GM23248 (cell line): ENCODE measurements around the gene SATB1. TPM values are rescaled to one million over a fixed set of nuclear protein-coding genes. Genes with fewer than 3 reads are reported as not detected.

Source experiments
- DNase-seq: peaks from one replicate; pipeline ENCODE4 v3.0.0-alpha.2; 2015
- H2AFZ ChIP-seq: fragments of 200-600 bp; sonication (generic); 2 replicates; pipeline ENCODE4 v1.6.1; 2016; ENCODE audit warnings: antibody characterized with exemption
- H3F3A ChIP-seq: fragments of 200-600 bp; sonication (generic); 2 replicates; pipeline ENCODE4 v1.6.1; 2016; ENCODE audit warnings: mild to moderate bottlenecking, antibody characterized with exemption, mixed run types; ENCODE audit not compliant: insufficient read depth
- H3K27ac ChIP-seq: fragments of 200-600 bp; sonication (generic); 2 replicates; pipeline ENCODE4 v1.5.1; 2016; ENCODE audit warnings: mild to moderate bottlenecking
- H3K27me3 ChIP-seq: fragments of 200-600 bp; sonication (generic); replicated peaks from 2 replicates; pipeline ENCODE4 v1.6.1; 2016; ENCODE audit warnings: mild to moderate bottlenecking; ENCODE audit not compliant: insufficient read depth
- H3K36me3 ChIP-seq: fragments of 200-600 bp; sonication (generic); 2 replicates; pipeline ENCODE4 v1.6.1; 2016; ENCODE audit warnings: low read depth, mild to moderate bottlenecking
- H3K4me1 ChIP-seq: fragments of 200-600 bp; sonication (generic); 2 replicates; pipeline ENCODE4 v1.6.1; 2016; ENCODE audit warnings: mild to moderate bottlenecking; ENCODE audit not compliant: insufficient read depth
- H3K4me2 ChIP-seq: fragments of 200-600 bp; sonication (generic); one replicate; pipeline ENCODE4 v1.6.1; 2016; ENCODE audit warnings: mild to moderate bottlenecking; ENCODE audit not compliant: unreplicated experiment
- H3K4me3 ChIP-seq: fragments of 200-600 bp; sonication (generic); 2 replicates; pipeline ENCODE4 v1.5.1; 2016; ENCODE audit warnings: mild to moderate bottlenecking
- H3K79me2 ChIP-seq: fragments of 200-600 bp; sonication (generic); 2 replicates; pipeline ENCODE4 v1.6.1; 2016; ENCODE audit warnings: mild to moderate bottlenecking; ENCODE audit not compliant: insufficient read depth
- H3K9ac ChIP-seq: fragments of 200-600 bp; sonication (generic); 2 replicates; pipeline ENCODE4 v1.6.1; 2016; ENCODE audit warnings: mild to moderate bottlenecking
- H3K9me2 ChIP-seq: fragments of 200-600 bp; sonication (generic); 2 replicates; pipeline ENCODE4 v1.6.1; 2016; ENCODE audit warnings: mixed run types, mild to moderate bottlenecking, moderate library complexity; ENCODE audit not compliant: insufficient read depth
- H3K9me3 ChIP-seq: fragments of 200-600 bp; sonication (generic); one replicate; pipeline ENCODE4 v1.6.1; 2017; ENCODE audit warnings: low read depth
- H4K20me1 ChIP-seq: fragments of 200-600 bp; sonication (generic); 2 replicates; pipeline ENCODE4 v1.6.0; 2016; ENCODE audit not compliant: insufficient read depth
- EZH2 ChIP-seq: fragments of 200-600 bp; sonication (generic); IDR thresholded peaks from 2 replicates; pipeline ENCODE4 v1.6.1; 2018; ENCODE audit warnings: antibody characterized with exemption, mild to moderate bottlenecking; ENCODE audit not compliant: insufficient read depth, poor library complexity, severe bottlenecking
- EZH2phosphoT487 ChIP-seq: fragments of 200-600 bp; sonication (generic); IDR thresholded peaks from 2 replicates; pipeline ENCODE4 v1.6.1; 2018; ENCODE audit warnings: antibody characterized with exemption, moderate library complexity, mild to moderate bottlenecking, low read depth; ENCODE audit not compliant: insufficient read depth
- WGBS, 2 experiments: methylation state at CpG; one replicate each; pipeline ENCODE4 v1.1.6; 2015 to 2017; ENCODE audit warnings: low lambda C conversion rate in 2 of 2, low coverage in 1 of 2; ENCODE audit errors: missing lambda C conversion rate in 2 of 2; 5-methylcytosine and 5-hydroxymethylcytosine counted together
- in situ Hi-C: fragments of 300-500 bp; cut with MboI; formaldehyde crosslinking; loops from 2 replicates; pipeline ENCODE4 v1.15.0; 2020
- polyA plus RNA-seq: library from polyadenylated mRNA; unstranded; fragments of >200 nt; fragmentation: Nextera tagmentation; extraction: Ambion mirVana; gene quantifications from 2 replicates; pipeline ENCODE4 v1.2.1, GENCODE V29; 2016
- total RNA-seq: library from RNA; depleted of rRNA; stranded (reverse); fragments of >200 nt; shearing (Covaris generic); gene quantifications from 2 replicates; pipeline ENCODE4 v1.2.3, GENCODE V29; 2014

Gene SATB1
- total and polyA plus RNA-seq, 2 experiments from 2014 or later = 5.7 to 12.0 TPM

GRCh38 chr3:18369551-18370185 lies 55.5 kb downstream of the SATB1 start:
- H3K9me3 ChIP-seq = no peaks in the 10 kb centered on the region
- no peaks in the 10 kb centered on the region for H4K20me1 ChIP-seq
- WGBS, 2 experiments = 72 to 77% methylated on average over 13 of the region's 13 CpGs
- no peak overlapping the region for H3K4me3 ChIP-seq
- H3K4me2 ChIP-seq = no peak overlapping the region
- no peaks in the 10 kb centered on the region for H3K9me2 ChIP-seq
- no peaks in the 10 kb centered on the region for H3K27me3 ChIP-seq
- H3K4me1 ChIP-seq = no peaks in the 10 kb centered on the region
- DNase-seq = no peak
- no peak overlapping the region for H3K27ac ChIP-seq
- H3K79me2 ChIP-seq = no peaks in the 10 kb centered on the region
- H3K9ac ChIP-seq = no peak overlapping the region
- TF ChIP-seq EZH2phosphoT487 = no peak
- TF ChIP-seq EZH2 = no peak
- in situ Hi-C loops = no loop called here
- no peak overlapping the region for H2AFZ ChIP-seq
- H3K36me3 ChIP-seq = no peaks in the 10 kb centered on the region
- H3F3A ChIP-seq = no peaks in the 10 kb centered on the region

GRCh38 chr3:18366258-18366657 lies 58.9 kb downstream of the SATB1 start:
- Histone ChIP-seq H3K9me3 (no peaks in the 10 kb centered on the region), H3F3A (no peaks in the 10 kb centered on the region), H3K9ac (no peak overlapping the region), H3K4me2 (no peak overlapping the region), H3K36me3 (no peaks in the 10 kb centered on the region), H3K9me2 (no peaks in the 10 kb centered on the region), H3K4me3 (no peak overlapping the region), H3K79me2 (no peaks in the 10 kb centered on the region), H4K20me1 (no peaks in the 10 kb centered on the region), H3K27me3 (no peaks in the 10 kb centered on the region), H3K27ac (no peak overlapping the region), H3K4me1 (no peaks in the 10 kb centered on the region), H2AFZ (no peak overlapping the region)
- 65 to 71% methylated on average over 3 of the region's 3 CpGs for WGBS, 2 experiments
- in situ Hi-C loops = no loop called here
- no peak for TF ChIP-seq EZH2
- no peak for TF ChIP-seq EZH2phosphoT487
- DNase-seq = no peak

GRCh38 chr3:18363338-18363737 lies 61.8 kb downstream of the SATB1 start:
- Histone ChIP-seq H3K9me3 (no peaks in the 10 kb centered on the region), H3K9ac (no peak overlapping the region), H3K27me3 (no peaks in the 10 kb centered on the region), H3K4me1 (no peaks in the 10 kb centered on the region), H3K9me2 (no peaks in the 10 kb centered on the region), H3K79me2 (no peaks in the 10 kb centered on the region), H2AFZ (no peak overlapping the region), H3F3A (no peaks in the 10 kb centered on the region), H3K4me2 (no peak overlapping the region), H3K27ac (no peak overlapping the region), H4K20me1 (no peaks in the 10 kb centered on the region), H3K36me3 (no peaks in the 10 kb centered on the region), H3K4me3 (no peak overlapping the region)
- TF ChIP-seq EZH2phosphoT487 = no peak
- TF ChIP-seq EZH2 = no peak
- in situ Hi-C loops = no loop called here
- 90 to 97% methylated on average over 2 of the region's 2 CpGs for WGBS, 2 experiments
- DNase-seq = no peak

- in situ Hi-C loops = no loop called here
- H3K4me1 ChIP-seq = peaks cover 12% of the 10 kb centered on the region
- H3K27ac ChIP-seq = no peak overlapping the region
- no peaks in the 10 kb centered on the region for H4K20me1 ChIP-seq
- H3K27me3 ChIP-seq = no peaks in the 10 kb centered on the region
- H3K9me2 ChIP-seq = no peaks in the 10 kb centered on the region
- no peak overlapping the region for H3K9ac ChIP-seq
- no peaks in the 10 kb centered on the region for H3K79me2 ChIP-seq
- H3K9me3 ChIP-seq = no peaks in the 10 kb centered on the region
- no peak overlapping the region for H3K4me3 ChIP-seq
- TF ChIP-seq EZH2phosphoT487 = no peak
- no peak for TF ChIP-seq EZH2
- no peaks in the 10 kb centered on the region for H3K36me3 ChIP-seq
- no peak for DNase-seq
- no peak overlapping the region for H3K4me2 ChIP-seq
- H3F3A ChIP-seq = no peaks in the 10 kb centered on the region
- no peak overlapping the region for H2AFZ ChIP-seq
Measured at GRCh38 chr3:18357747-18358146, 67.4 kb downstream of the SATB1 start.

- no peaks in the 10 kb centered on the region for H4K20me1 ChIP-seq
- H3K27ac ChIP-seq = no peak overlapping the region
- WGBS, 2 experiments = 88 to 94% methylated on average over 2 of the region's 2 CpGs
- H3K9me2 ChIP-seq = no peaks in the 10 kb centered on the region
- H3K9ac ChIP-seq = no peak overlapping the region
- in situ Hi-C loops = no loop called here
- no peak overlapping the region for H3K4me2 ChIP-seq
- H3F3A ChIP-seq = no peaks in the 10 kb centered on the region
- H3K27me3 ChIP-seq = no peaks in the 10 kb centered on the region
- DNase-seq = no peak
- no peak overlapping the region for H2AFZ ChIP-seq
- no peaks in the 10 kb centered on the region for H3K9me3 ChIP-seq
- no peak overlapping the region for H3K4me3 ChIP-seq
- H3K79me2 ChIP-seq = no peaks in the 10 kb centered on the region
- TF ChIP-seq EZH2phosphoT487 (no peak), EZH2 (no peak)
- H3K36me3 ChIP-seq = no peaks in the 10 kb centered on the region
- H3K4me1 ChIP-seq = peaks cover 12% of the 10 kb centered on the region
Measured at GRCh38 chr3:18355832-18356231, 69.3 kb downstream of the SATB1 start.
